ENCODE measurements around the gene MIOX. TPM values are rescaled to one million over a fixed set of nuclear protein-coding genes. Genes with fewer than 3 reads are reported as not detected.

MIOX gene
- total RNA-seq, result under 1 TPM in 1 of 3 donors, not detected in 2; 0.30 TPM

DNA sequence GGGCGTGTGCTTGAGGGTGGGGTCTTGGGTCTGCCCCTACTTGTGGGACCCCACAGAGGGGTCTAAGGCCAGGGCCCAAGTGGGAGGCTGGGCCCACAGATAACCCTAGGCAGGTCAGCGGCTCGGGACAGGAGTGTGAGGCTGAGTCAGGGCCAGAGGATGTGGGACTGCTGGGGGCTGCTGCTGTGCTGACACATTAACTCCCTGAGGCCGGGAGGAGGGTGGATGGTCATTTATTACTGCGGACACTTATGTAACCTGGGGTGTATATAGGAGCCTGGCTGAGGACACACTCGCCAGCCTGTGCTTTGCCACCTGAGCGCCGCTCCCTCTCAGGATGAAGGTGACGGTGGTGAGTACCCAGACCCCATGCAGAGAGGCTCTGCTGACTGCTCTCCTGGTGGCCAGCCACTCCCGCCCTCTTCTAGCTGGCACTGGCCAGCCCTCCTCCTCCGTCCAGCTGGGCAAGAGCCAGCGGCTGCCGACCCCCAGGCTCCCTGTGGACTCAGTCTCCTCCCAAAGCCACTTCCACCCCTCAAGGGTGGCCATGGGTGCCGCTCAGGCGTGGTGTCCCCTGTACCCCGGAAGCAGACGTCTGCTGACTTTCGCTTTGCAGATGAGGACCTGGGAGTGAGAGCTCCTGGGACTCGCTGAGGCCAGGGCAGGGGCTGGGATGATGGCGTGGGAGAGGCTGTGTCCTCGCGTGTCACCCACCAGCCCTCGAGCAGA, at the start of gene MIOX:
Gene MIOX (plus strand): TSS at position 299 of the 729 bp plus-strand sequence. CDS start 39 bp downstream, at position 338.
- DNase-seq (no peak), ATAC-seq (peak in 1 of 2 donors; percentile 7)
- Mint-ChIP-seq H3K4me1 (ENCODE audit: low read depth) (peaks cover 9% of the 10 kb centered on the region), H3K27me3 (ENCODE audit: low read depth) (peaks cover 1% of the 10 kb centered on the region), H3K9me3 (no peaks in the 10 kb centered on the region), H3K36me3 (ENCODE audit: insufficient read depth) (no peaks in the 10 kb centered on the region), H3K4me3 (no peak within 1 kb of the TSS)

DNA sequence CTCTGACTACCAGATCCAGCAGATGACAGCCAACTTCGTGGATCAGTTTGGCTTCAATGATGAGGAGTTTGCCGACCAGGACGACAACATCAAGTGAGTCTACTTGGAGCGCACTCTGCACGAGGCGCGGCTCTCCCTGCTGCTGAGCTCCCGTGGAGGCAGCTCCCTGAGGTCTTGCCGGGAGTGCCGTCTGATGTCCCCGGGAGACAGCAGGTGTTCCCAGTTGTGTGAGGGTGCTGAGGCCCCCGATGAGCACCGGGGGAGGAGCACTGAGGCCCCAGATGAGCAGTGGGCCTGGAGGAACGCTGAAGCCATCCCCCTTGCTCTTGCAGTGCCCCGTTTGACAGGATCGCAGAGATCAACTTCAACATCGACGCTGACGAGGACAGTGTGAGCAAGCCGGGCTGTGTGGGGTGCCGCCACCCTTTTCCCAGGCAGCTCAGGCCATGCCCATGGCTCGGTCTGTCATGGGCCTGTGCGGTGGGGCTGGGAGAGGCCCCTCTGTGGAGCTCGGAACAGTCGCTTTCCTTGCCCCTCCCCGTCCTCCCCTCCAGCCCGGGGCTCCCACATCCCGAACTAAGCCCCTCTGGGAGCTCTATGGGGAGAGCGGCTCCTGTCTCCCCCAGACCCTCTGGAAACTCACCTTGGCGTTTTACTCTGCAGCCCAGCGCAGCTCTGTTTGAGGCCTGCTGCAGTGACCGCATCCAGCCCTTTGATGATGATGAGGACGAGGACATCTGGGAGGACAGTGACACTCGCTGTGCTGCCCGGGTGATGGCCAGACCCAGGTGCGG, 49.0 kb upstream of the MIOX start:
- Mint-ChIP-seq H3K4me3 (no peak overlapping the region), H3K36me3 (ENCODE audit: insufficient read depth) (peaks cover 7% of the 10 kb centered on the region), H3K4me1 (ENCODE audit: low read depth) (no peaks in the 10 kb centered on the region), H3K9me3 (no peaks in the 10 kb centered on the region), H3K27me3 (ENCODE audit: low read depth) (no peaks in the 10 kb centered on the region)
- DNase-seq (no peak), ATAC-seq (no peak)

DNA sequence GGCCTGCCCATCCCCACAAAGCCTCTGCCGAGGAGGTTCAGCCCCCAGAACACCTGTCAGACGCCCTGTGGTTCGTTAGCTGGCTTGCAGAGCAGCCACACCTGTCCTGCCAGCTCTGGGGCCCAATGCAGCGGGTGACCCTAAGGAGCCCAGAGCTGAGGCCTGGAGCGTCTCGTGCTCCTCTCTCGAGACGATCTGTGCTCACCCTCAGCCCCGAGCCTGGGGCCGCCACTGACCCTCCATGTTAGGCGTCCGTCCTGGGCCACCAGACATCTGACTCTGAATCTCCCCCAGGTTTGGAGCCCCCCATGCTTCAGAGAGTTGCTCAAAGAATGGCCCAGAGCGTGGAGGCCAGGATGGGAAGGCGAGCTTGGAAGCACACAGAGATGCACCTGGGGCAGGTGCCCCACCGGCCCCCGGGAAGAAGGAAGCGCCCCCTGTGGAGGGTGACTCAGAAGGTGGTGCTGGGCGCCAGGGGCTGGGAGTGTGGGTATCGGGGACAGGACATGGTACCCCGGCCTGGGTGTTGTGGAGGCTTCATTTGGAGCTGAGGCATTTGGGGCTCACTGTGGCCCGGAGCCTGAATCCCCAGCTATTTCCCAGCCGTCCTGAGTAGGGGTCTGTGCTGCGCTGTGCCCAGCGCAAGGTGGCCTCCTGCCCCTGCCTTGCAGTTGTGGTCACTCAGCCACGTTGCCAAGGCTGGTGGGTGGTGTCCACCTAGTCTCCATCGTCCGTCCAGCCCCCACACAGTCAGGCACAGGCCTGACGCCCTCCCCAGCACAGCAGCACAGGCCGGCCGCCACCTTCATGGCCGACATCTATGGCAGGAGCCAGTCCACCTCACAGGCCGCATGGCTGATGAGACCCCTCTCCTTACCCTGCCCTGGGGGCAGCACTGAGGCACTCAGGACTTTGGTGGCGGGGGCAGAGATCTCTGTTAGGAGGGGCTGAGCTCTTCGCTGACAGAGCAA, 48.1 kb upstream of the MIOX start:
- no peak for ATAC-seq
- Mint-ChIP-seq H3K4me1 (ENCODE audit: low read depth) (peaks cover 4% of the 10 kb centered on the region), H3K36me3 (ENCODE audit: insufficient read depth) (peaks cover 10% of the 10 kb centered on the region), H3K4me3 (no peak overlapping the region), H3K27me3 (ENCODE audit: low read depth) (no peaks in the 10 kb centered on the region), H3K9me3 (no peaks in the 10 kb centered on the region)
- DNase-seq, result no peak

DNA sequence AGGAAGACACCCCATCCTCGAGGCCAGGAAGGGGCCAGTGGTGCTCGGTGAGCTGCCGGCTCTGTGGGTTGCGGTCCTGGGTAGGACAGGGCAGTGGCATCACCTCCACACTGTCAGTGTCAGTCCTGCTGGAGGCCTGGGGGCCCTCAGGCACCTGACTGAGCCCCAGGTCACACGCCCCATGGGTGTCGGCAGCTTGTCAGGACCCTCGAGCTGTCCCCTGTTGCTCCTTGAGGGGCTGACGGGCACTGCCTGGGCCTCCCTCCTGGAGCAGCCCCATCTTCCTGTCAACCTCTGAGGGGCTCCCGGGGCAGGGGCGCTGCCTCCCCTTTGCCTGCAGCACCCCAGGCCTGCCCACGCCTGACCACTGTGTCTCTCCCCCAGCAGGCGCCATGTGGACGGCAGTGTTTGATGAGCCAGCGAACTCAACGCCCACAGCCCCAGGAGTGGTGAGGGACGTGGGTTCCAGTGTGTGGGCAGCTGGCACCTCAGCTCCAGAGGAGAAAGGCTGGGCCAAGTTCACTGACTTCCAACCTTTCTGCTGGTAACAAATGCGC, 47.3 kb upstream of the MIOX start:
- Mint-ChIP-seq H3K4me3 (no peak overlapping the region), H3K4me1 (ENCODE audit: low read depth) (peaks cover 4% of the 10 kb centered on the region), H3K9me3 (no peaks in the 10 kb centered on the region), H3K27me3 (ENCODE audit: low read depth) (no peaks in the 10 kb centered on the region), H3K36me3 (ENCODE audit: insufficient read depth) (peaks cover 10% of the 10 kb centered on the region)
- ATAC-seq (no peak), DNase-seq (no peak)

DNA sequence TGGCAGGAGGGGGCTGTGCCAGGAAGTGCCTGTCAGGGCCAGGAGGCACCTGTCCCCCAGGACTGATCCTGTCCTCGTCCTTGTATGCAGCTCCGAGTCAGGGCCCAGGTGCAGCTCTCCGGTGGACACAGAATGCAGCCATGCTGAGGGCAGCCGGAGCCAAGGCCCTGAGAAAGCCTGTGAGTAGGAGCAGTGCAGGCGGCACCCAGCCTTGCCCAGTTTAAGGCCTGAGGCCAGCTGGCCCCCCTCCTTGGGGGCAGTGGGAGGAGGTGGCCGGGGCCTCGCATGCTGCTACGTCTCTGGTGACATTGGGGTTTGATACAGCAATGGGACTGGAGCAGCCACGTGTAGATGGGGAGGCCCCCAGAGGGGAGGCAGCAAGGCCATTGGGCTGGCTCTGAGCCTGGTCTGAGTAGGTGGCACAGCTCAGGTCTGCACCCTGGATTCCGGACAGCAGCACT, 46.8 kb upstream of the MIOX start:
- no peak overlapping the region for H3K4me3 Mint-ChIP-seq
- peaks cover 4% of the 10 kb centered on the region for H3K4me1 Mint-ChIP-seq (ENCODE audit: low read depth)
- no peak for DNase-seq
- H3K9me3 Mint-ChIP-seq, result no peaks in the 10 kb centered on the region
- peaks cover 10% of the 10 kb centered on the region for H3K36me3 Mint-ChIP-seq (ENCODE audit: insufficient read depth)
- no peak for ATAC-seq
- H3K27me3 Mint-ChIP-seq (ENCODE audit: low read depth), result no peaks in the 10 kb centered on the region

DNA sequence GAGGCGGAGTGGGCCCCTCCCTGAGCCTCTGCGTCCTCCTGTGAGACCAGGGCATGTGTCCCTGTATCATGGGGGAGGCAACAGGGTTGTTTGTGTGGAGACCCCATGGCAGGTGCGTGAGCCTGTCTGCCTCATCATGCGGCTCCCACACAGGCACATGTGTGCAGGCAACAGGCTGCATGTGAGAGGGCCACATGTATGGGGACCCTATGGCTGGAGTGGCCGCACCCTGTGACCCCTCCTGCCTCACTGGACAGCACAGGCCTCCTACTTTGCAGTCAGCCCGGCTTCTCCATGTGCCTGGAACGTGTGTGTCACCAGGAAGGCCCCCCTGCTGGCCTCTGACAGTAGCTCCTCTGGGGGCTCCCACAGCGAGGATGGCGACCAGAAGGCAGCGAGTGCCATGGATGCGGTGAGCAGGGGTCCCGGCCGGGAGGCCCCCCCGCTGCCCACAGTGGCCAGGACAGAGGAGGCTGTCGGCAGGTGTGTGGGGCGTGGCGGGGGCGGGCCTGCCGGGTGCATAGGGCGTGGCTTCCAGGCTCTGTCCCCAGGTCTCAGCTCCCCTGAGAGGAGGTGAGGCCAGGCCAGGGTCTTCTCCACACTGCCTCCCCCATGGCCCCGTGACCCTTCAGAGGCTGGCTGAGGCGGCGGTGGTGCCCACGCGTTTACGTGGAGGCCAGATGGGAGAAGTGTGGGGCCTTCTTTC, 46.0 kb upstream of the MIOX start:
- no peaks in the 10 kb centered on the region for H3K27me3 Mint-ChIP-seq (ENCODE audit: low read depth)
- no peak overlapping the region for H3K4me3 Mint-ChIP-seq
- H3K4me1 Mint-ChIP-seq (ENCODE audit: low read depth), result peaks cover 11% of the 10 kb centered on the region
- H3K36me3 Mint-ChIP-seq (ENCODE audit: insufficient read depth), result peaks cover 4% of the 10 kb centered on the region
- DNase-seq (no peak), ATAC-seq (no peak)
- H3K9me3 Mint-ChIP-seq, result no peaks in the 10 kb centered on the region

DNA sequence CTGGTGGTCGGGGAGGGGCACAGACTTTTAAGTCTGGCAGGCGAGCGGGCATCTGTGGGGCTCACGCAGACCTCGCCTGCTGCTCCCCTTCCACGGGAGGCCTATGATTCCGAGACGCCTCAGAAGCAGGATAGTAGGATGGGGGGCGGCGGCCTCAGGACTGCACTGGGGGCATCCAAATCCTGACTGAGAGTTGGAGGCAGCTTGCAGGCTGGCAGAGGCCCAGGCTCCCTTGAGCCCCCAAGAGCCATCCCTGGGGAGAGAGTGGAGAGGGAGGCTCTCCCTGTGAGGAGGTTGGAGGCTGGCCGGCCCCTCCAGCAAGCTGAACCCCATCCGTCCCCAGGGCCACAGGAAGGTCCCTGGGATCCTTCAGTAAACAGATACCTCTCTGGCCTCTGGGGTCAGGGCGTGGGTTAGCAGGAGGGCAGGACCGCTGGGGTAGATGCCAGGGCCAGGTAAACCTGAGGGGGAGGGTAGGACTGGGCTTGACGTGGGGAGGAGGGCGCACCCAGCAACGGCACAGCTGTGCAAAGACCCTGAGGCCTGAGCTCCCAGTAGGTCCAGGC, 45.1 kb upstream of the MIOX start:
- Mint-ChIP-seq H3K4me1 (ENCODE audit: low read depth) (peaks cover 14% of the 10 kb centered on the region), H3K4me3 (no peak overlapping the region), H3K27me3 (ENCODE audit: low read depth) (no peaks in the 10 kb centered on the region), H3K36me3 (ENCODE audit: insufficient read depth) (peaks cover 4% of the 10 kb centered on the region), H3K9me3 (no peaks in the 10 kb centered on the region)
- no peak for ATAC-seq
- DNase-seq, result no peak

DNA sequence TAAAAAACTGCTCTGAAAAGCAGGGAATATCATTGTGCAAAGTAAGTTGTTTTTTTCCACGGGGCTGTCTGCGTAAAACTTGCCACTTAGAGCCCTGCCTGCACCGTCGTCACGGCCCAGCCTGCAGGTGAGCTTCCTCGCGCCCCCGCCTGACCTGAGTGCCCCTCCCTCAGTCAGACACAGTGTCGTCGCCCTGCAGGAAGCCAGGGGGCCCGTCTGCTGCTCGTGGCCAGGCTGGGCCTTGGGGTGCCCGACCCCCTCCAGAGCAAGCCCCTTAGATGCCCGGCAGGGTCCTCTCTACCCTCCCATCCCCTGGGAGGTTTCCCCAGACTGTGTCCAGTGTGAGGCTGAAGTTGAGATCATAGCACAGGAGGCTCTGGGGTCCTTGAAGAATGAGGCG, 43.5 kb upstream of the MIOX start:
- peaks cover 14% of the 10 kb centered on the region for H3K4me1 Mint-ChIP-seq (ENCODE audit: low read depth)
- ATAC-seq (no peak), DNase-seq (no peak)

DNA sequence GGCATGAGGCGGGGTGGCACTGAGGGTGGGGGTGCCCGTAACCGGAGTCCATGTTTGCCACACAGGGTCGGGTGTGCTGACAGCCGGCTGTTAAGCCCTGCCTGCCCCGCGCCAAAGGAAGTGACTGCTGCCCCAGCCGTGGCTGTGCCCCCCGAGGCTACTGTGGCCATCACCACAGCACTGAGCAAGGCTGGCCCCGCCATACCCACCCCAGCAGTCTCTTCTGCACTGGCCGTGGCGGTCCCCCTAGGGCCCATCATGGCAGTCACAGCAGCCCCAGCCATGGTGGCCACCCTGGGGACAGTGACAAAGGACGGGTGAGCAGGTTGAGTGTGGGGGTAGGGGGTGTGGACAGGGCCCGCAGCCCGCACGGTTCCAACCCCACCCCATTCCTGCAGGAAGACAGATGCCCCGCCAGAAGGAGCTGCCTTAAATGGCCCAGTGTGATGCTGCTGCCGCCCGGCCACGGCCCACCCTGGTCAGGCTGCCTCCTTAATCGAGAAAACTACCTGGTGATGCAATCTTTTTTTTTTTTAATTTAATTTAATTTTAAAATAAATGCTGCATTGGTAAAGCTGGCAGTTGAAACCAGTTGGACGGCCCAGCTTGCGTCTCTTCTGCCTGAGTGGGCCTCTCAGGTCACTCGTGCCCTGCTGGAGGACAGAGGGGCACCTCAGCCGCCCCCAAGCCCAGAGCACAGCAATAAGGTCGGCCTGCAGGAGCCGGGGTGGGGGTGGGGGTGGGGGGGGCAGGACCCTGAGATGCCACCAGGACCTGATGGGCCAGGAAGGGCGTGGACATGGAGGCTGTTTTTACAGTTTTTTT, 42.6 kb upstream of the MIOX start:
- no peaks in the 10 kb centered on the region for H3K27me3 Mint-ChIP-seq (ENCODE audit: low read depth)
- ATAC-seq, result no peak
- no peak for DNase-seq
- H3K9me3 Mint-ChIP-seq, result no peaks in the 10 kb centered on the region
- peaks cover 7% of the 10 kb centered on the region for H3K36me3 Mint-ChIP-seq (ENCODE audit: insufficient read depth)
- peaks cover 17% of the 10 kb centered on the region for H3K4me1 Mint-ChIP-seq (ENCODE audit: low read depth)
- H3K4me3 Mint-ChIP-seq, result no peak overlapping the region

More for the DNA sequence above, 43.5 kb upstream of the MIOX start:
- Mint-ChIP-seq H3K36me3 (ENCODE audit: insufficient read depth) (peaks cover 3% of the 10 kb centered on the region), H3K9me3 (no peaks in the 10 kb centered on the region), H3K27me3 (ENCODE audit: low read depth) (no peaks in the 10 kb centered on the region), H3K4me3 (no peak overlapping the region)

DNA sequence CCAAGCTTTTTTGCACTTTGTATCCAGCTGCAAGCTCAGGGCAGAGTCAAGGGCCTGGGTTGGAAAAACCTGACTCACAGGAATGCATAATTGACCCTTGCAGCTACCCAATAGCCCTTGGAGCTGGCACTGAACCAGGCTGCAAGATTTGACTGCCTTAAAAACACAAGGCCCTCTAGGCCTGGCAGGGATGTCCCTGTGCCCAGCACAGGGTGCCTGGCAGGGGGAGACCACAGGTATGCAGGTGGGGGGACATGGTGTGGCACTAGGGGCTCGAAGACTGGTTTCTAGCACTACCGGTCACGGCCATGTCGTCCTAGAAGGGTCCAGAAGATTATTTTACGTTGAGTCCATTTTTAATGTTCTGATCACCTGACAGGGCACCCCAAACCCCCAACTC, 42.0 kb upstream of the MIOX start:
- peaks cover 10% of the 10 kb centered on the region for H3K36me3 Mint-ChIP-seq (ENCODE audit: insufficient read depth)
- no peaks in the 10 kb centered on the region for H3K27me3 Mint-ChIP-seq (ENCODE audit: low read depth)
- peaks cover 17% of the 10 kb centered on the region for H3K4me1 Mint-ChIP-seq (ENCODE audit: low read depth)
- ATAC-seq (no peak), DNase-seq (no peak)
- no peak overlapping the region for H3K4me3 Mint-ChIP-seq
- H3K9me3 Mint-ChIP-seq, result no peaks in the 10 kb centered on the region

DNA sequence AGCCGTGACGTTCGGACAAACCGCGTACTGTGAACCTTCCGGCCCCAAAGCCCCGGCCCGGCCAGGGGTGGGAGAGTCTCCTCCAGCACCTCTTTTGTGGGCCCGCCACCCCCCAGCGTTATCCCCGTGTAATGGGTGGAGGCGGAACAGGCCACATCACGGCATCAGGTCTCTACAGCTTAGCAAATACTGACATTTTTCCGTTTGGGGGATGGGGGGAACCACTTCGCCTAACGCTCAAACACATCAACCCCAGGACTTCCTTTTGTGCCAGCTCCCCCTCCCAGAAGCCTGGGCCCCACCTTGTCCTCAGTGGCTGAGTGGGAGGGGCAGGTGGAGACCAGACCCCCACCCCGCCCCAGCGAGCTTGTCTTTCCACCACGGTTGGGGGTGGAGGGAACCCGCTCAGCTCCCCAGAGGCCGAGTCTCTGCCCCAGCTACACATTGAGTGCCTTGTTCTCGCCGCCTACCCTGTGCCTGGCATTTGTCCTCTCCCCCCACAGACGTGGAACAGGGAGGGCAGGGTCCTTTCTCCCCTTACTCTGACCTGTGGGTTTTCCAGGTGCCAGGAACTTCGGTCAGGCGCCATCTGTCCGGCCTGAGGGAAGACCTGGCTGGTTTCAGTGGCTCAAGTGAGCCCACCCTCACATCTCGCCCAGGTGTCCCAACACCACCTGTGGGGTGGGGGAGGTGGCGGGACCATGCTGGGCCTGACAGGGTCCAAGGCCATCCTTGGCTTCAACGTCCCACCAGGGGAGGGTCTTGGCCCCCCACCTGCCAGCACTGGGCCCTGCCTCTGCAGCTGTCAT, 41.4 kb upstream of the MIOX start:
- no peaks in the 10 kb centered on the region for H3K9me3 Mint-ChIP-seq
- no peak overlapping the region for H3K4me3 Mint-ChIP-seq
- ATAC-seq, result peak; percentile 11 to 26
- peaks cover 17% of the 10 kb centered on the region for H3K4me1 Mint-ChIP-seq (ENCODE audit: low read depth)
- H3K36me3 Mint-ChIP-seq (ENCODE audit: insufficient read depth), result peaks cover 13% of the 10 kb centered on the region
- no peaks in the 10 kb centered on the region for H3K27me3 Mint-ChIP-seq (ENCODE audit: low read depth)
- DNase-seq, result peak; percentile 23

Measured in activated T-cell treated with anti-CD3 and anti-CD28 coated beads, Interleukin-2, amount 50 U/mL, for 4 hours (primary cell).